Gastroesophageal sphincter (tissue), 4 donors: ENCODE data around the gene GEMIN5. TPM values are rescaled to one million over a fixed set of nuclear protein-coding genes. Genes with fewer than 3 reads are reported as not detected.

ENCODE experiments used
- ATAC-seq: fragments of 150-250 bp; one replicate; pipeline ENCODE4 v1.9.1; 2016; ENCODE audit warnings: mild to moderate bottlenecking, moderate library complexity
- H3K27ac ChIP-seq, 4 donors: fragments of 200-600 bp; sonication (generic) in 3 of 4; 1 replicate in 3 of 4; 2 replicates in 1 of 4; pipeline ENCODE4 v1.5.1; 2016 to 2019
- H3K27me3 ChIP-seq: fragments of 200-600 bp; sonication (generic); one replicate; pipeline ENCODE4 v1.5.1; 2019
- H3K36me3 ChIP-seq, 2 donors: fragments of 200-600 bp; sonication (generic); one replicate each; pipeline ENCODE4 v1.5.1; 2019; ENCODE audit warnings: control low read depth in 1 of 2
- H3K4me1 ChIP-seq, 3 donors: fragments of 200-600 bp; sonication (generic); 1 replicate in 2 of 3; 2 replicates in 1 of 3; pipeline ENCODE4 v1.5.1; 2016 to 2019; ENCODE audit warnings: control low read depth in 2 of 3
- H3K4me3 ChIP-seq, 2 donors: fragments of 200-600 bp; sonication (generic); one replicate each; pipeline ENCODE4 v1.5.1; 2019; ENCODE audit warnings: mild to moderate bottlenecking in 1 of 2, moderate library complexity in 1 of 2
- H3K9me3 ChIP-seq, 3 donors: fragments of 200-600 bp; sonication (generic); one replicate each; pipeline ENCODE4 v1.5.1; 2017 to 2019; ENCODE audit warnings: control low read depth in 2 of 3
- CTCF ChIP-seq, 4 experiments: fragments of 200-600 bp in 2 of 4; fragments of 450-650 bp in 2 of 4; sonication (generic) in 1 of 4; IDR thresholded peaks; one replicate each; pipeline ENCODE4 v1.5.1; 2017 to 2019; ENCODE audit warnings: antibody characterized with exemption in 4 of 4, mild to moderate bottlenecking in 2 of 4, moderate library complexity in 2 of 4
- EP300 ChIP-seq: sonication (generic); formaldehyde crosslinking; IDR thresholded peaks from one replicate; pipeline ENCODE4 v1.6.1; 2017; ENCODE audit warnings: antibody characterized with exemption, mild to moderate bottlenecking
- POLR2A ChIP-seq, 2 donors: fragments of 450-650 bp; IDR thresholded peaks; one replicate each; pipeline ENCODE4 v1.6.1; 2017; ENCODE audit warnings: antibody characterized with exemption in 2 of 2, mild to moderate bottlenecking in 2 of 2, moderate library complexity in 1 of 2
- POLR2AphosphoS5 ChIP-seq: sonication (generic); formaldehyde crosslinking; IDR thresholded peaks from one replicate; pipeline ENCODE4 v1.6.1; 2017; ENCODE audit warnings: antibody characterized with exemption
- WGBS, 2 donors: methylation state at CpG; one replicate each; pipeline ENCODE4 v1.1.5; 2018; ENCODE audit warnings: low coverage in 1 of 2; 5-methylcytosine and 5-hydroxymethylcytosine counted together
- total RNA-seq, 4 donors: library from RNA; depleted of rRNA; stranded (reverse); fragments of >200 nt; gene quantifications; one replicate each; pipeline ENCODE4 v1.1.0, GENCODE V29; 2016

Gene GEMIN5
- total RNA-seq, 4 donors from 2014 or later = 15.8 to 30.0 (median 19.4) TPM

GRCh38 chr5:154885439-154885838 is 52.6 kb downstream of the GEMIN5 start:
- H3K27ac ChIP-seq = no peak overlapping the region
- TF ChIP-seq EP300 (no peak), CTCF (IDR thresholded peaks at IDR 0.05) (no peak), POLR2A (IDR thresholded peaks at IDR 0.05) (no peak), POLR2AphosphoS5 (no peak)
- no peaks in the 10 kb centered on the region for H3K27me3 ChIP-seq
- H3K4me3 ChIP-seq = no peak overlapping the region
- 83 to 100% methylated on average over 1 to 2 of the region's 2 CpGs for WGBS, 2 donors
- H3K9me3 ChIP-seq = peaks cover 0 to 38% (median 6%) of the 10 kb centered on the region in 3 donors
- no peaks in the 10 kb centered on the region for H3K4me1 ChIP-seq
- peaks cover 0 to 70% of the 10 kb centered on the region in 2 donors for H3K36me3 ChIP-seq
- ATAC-seq = no peak

- no peak for TF ChIP-seq EP300
- TF ChIP-seq POLR2AphosphoS5 = no peak
- TF ChIP-seq POLR2A (IDR thresholded peaks at IDR 0.05) = no peak
- no peak for TF ChIP-seq CTCF (IDR thresholded peaks at IDR 0.05)
These were observed 53.6 kb downstream of the GEMIN5 start for GRCh38 chr5:154884424-154884823.

GRCh38 chr5:154881986-154882385 is 56.0 kb downstream of the GEMIN5 start:
- Histone ChIP-seq H3K4me1 (no peaks in the 10 kb centered on the region), H3K4me3 (no peak overlapping the region), H3K36me3 (peaks cover 0 to 58% of the 10 kb centered on the region in 2 donors), H3K9me3 (peaks cover 0 to 37% (median 6%) of the 10 kb centered on the region in 3 donors), H3K27me3 (no peaks in the 10 kb centered on the region), H3K27ac (no peak overlapping the region)
- no peak for ATAC-seq
- TF ChIP-seq POLR2AphosphoS5 (no peak), CTCF (IDR thresholded peaks at IDR 0.05) (no peak), POLR2A (IDR thresholded peaks at IDR 0.05) (no peak), EP300 (no peak)
- WGBS, 2 donors = 50 to 57% methylated on average over 3 to 4 of the region's 4 CpGs

More at GRCh38 chr5:154884424-154884823, 53.6 kb downstream of the GEMIN5 start:
- ATAC-seq = no peak
- no peaks in the 10 kb centered on the region for H3K27me3 ChIP-seq
- H3K9me3 ChIP-seq = peaks cover 0 to 38% (median 6%) of the 10 kb centered on the region in 3 donors
- H3K36me3 ChIP-seq = peaks cover 0 to 60% of the 10 kb centered on the region in 2 donors
- H3K27ac ChIP-seq = no peak overlapping the region
- H3K4me1 ChIP-seq = no peaks in the 10 kb centered on the region
- no peak overlapping the region for H3K4me3 ChIP-seq
- WGBS, 2 donors = 80 to 87% methylated on average over 7 of the region's 8 CpGs

GRCh38 chr5:154878642-154879335 is 59.2 kb downstream of the GEMIN5 start:
- 81 to 96% methylated on average over 8 to 9 of the region's 14 CpGs for WGBS, 2 donors
- Histone ChIP-seq H3K4me1 (no peaks in the 10 kb centered on the region), H3K9me3 (peaks cover 0 to 9% (median 0%) of the 10 kb centered on the region in 3 donors), H3K36me3 (peaks cover 2 to 60% of the 10 kb centered on the region in 2 donors), H3K27ac (no peak overlapping the region), H3K4me3 (no peak overlapping the region), H3K27me3 (no peaks in the 10 kb centered on the region)
- no peak for TF ChIP-seq POLR2AphosphoS5
- no peak for TF ChIP-seq EP300
- TF ChIP-seq CTCF (IDR thresholded peaks at IDR 0.05) = no peak
- TF ChIP-seq POLR2A (IDR thresholded peaks at IDR 0.05) = no peak
- ATAC-seq = no peak
